H9 (cell line): Measurements from ENCODE around the gene PHF24. TPM values are rescaled to one million over a fixed set of nuclear protein-coding genes. Genes with fewer than 3 reads are reported as not detected.

ENCODE experiments used
- DNase-seq: peaks from one replicate; pipeline ENCODE4 v3.0.0-alpha.2; 2017
- H2AFZ ChIP-seq: one replicate; pipeline ENCODE4 v1.6.1; 2013; ENCODE audit warnings: mild to moderate bottlenecking, low read length, control low read depth, moderate library complexity
- H2AK5ac ChIP-seq: 2 replicates; pipeline ENCODE4 v1.6.1; 2013; ENCODE audit warnings: low read length, control low read depth, mixed read lengths; ENCODE audit not compliant: insufficient read length
- H2BK120ac ChIP-seq: one replicate; pipeline ENCODE4 v1.6.1; 2013; ENCODE audit warnings: low read depth, mild to moderate bottlenecking, low read length, control low read depth, inconsistent platforms; ENCODE audit not compliant: poor library complexity, severe bottlenecking
- H2BK12ac ChIP-seq: 2 replicates; pipeline ENCODE4 v1.6.1; 2013; ENCODE audit warnings: low read length, control low read depth, mixed read lengths, low read depth; ENCODE audit not compliant: insufficient read length
- H2BK15ac ChIP-seq: 2 replicates; pipeline ENCODE4 v1.6.1; 2013; ENCODE audit warnings: low read depth, low read length, control low read depth
- H2BK20ac ChIP-seq: one replicate; pipeline ENCODE4 v1.6.1; 2013; ENCODE audit warnings: low read depth, mild to moderate bottlenecking, low read length, control low read depth, inconsistent platforms; ENCODE audit not compliant: poor library complexity, severe bottlenecking
- H2BK5ac ChIP-seq: 2 replicates; pipeline ENCODE4 v1.6.1; 2013; ENCODE audit warnings: low read length, control low read depth, mixed read lengths; ENCODE audit not compliant: insufficient read length
- H3K14ac ChIP-seq: 2 replicates; pipeline ENCODE4 v1.6.1; 2013; ENCODE audit warnings: low read length, control low read depth; ENCODE audit not compliant: insufficient read depth
- H3K18ac ChIP-seq: 2 replicates; pipeline ENCODE4 v1.6.1; 2013; ENCODE audit warnings: low read depth, mild to moderate bottlenecking, mixed read lengths, low read length, control low read depth; ENCODE audit not compliant: insufficient read length
- H3K23ac ChIP-seq: 2 replicates; pipeline ENCODE4 v1.6.1; 2013; ENCODE audit warnings: low read length, control low read depth, mixed read lengths, low read depth; ENCODE audit not compliant: insufficient read length
- H3K23me2 ChIP-seq: 2 replicates; pipeline ENCODE4 v1.6.1; 2013; ENCODE audit warnings: low read depth, mild to moderate bottlenecking, mixed read lengths, low read length, control low read depth; ENCODE audit not compliant: insufficient read length, poor library complexity, severe bottlenecking
- H3K27ac ChIP-seq: 2 replicates; pipeline ENCODE4 v1.5.1; 2013; ENCODE audit warnings: low read length, control low read depth, mixed read lengths, low read depth; ENCODE audit not compliant: insufficient read length
- H3K27me3 ChIP-seq: 2 replicates; pipeline ENCODE4 v1.6.1; 2013; ENCODE audit warnings: low read length, control low read depth, inconsistent platforms; ENCODE audit not compliant: insufficient read depth
- H3K4ac ChIP-seq: 2 replicates; pipeline ENCODE4 v1.6.1; 2013; ENCODE audit warnings: low read depth, mild to moderate bottlenecking, control low read depth, inconsistent platforms, low read length, moderate library complexity
- H3K4me1 ChIP-seq: 2 replicates; pipeline ENCODE4 v1.6.1; 2013; ENCODE audit warnings: low read length, control low read depth, inconsistent platforms; ENCODE audit not compliant: insufficient read depth
- H3K4me2 ChIP-seq: 2 replicates; pipeline ENCODE4 v1.6.1; 2013; ENCODE audit warnings: low read length, control low read depth, mixed read lengths; ENCODE audit not compliant: insufficient read length, insufficient read depth
- H3K56ac ChIP-seq: 2 replicates; pipeline ENCODE4 v1.6.1; 2013; ENCODE audit warnings: low read depth, mild to moderate bottlenecking, mixed read lengths, low read length, control low read depth; ENCODE audit not compliant: insufficient read length
- H3K79me1 ChIP-seq: 2 replicates; pipeline ENCODE4 v1.6.1; 2013; ENCODE audit warnings: low read depth, mild to moderate bottlenecking, moderate library complexity, low read length, control low read depth, inconsistent platforms; ENCODE audit not compliant: insufficient read depth, poor library complexity, severe bottlenecking
- H3K79me2 ChIP-seq: 2 replicates; pipeline ENCODE4 v1.6.1; 2013; ENCODE audit warnings: low read length, control low read depth, inconsistent platforms; ENCODE audit not compliant: insufficient read depth
- H3K9ac ChIP-seq: 2 replicates; pipeline ENCODE4 v1.6.1; 2013; ENCODE audit warnings: low read length, control low read depth, mixed read lengths; ENCODE audit not compliant: insufficient read length; ENCODE audit errors: extremely low read depth
- H3K9me3 ChIP-seq: one replicate; pipeline ENCODE4 v1.6.1; 2013; ENCODE audit warnings: low read depth, low read length, inconsistent platforms; ENCODE audit not compliant: control insufficient read depth
- H3T11ph ChIP-seq: one replicate; pipeline ENCODE4 v1.6.1; 2013; ENCODE audit warnings: mild to moderate bottlenecking, low read length, control low read depth, inconsistent platforms
- H4K20me1 ChIP-seq: one replicate; pipeline ENCODE4 v1.6.1; 2013; ENCODE audit not compliant: control insufficient read depth, insufficient read length, insufficient read depth
- H4K5ac ChIP-seq: 2 replicates; pipeline ENCODE4 v1.6.1; 2013; ENCODE audit warnings: low read depth, mild to moderate bottlenecking, mixed read lengths, low read length, control low read depth; ENCODE audit not compliant: insufficient read length
- H4K8ac ChIP-seq: replicated peaks from 2 replicates; pipeline ENCODE4 v1.6.1; 2013; ENCODE audit warnings: low read length, control low read depth, mixed read lengths, low read depth; ENCODE audit not compliant: insufficient read length
- H4K91ac ChIP-seq: 2 replicates; pipeline ENCODE4 v1.6.1; 2013; ENCODE audit warnings: low read depth, mild to moderate bottlenecking, moderate library complexity, mixed read lengths, low read length, control low read depth; ENCODE audit not compliant: insufficient read length
- H3K27ac Mint-ChIP-seq, 3 experiments: 2 replicates in 2 of 3; 3 replicates in 1 of 3; pipeline ENCODE4 v1.8.0; 2020 to 2021; ENCODE audit warnings: mixed read lengths in 3 of 3, mild to moderate bottlenecking in 1 of 3, moderate library complexity in 1 of 3
- H3K27me3 Mint-ChIP-seq: 2 replicates; pipeline ENCODE4 v1.8.0; 2021; ENCODE audit warnings: low read depth, mild to moderate bottlenecking, moderate library complexity, mixed read lengths
- H3K36me3 Mint-ChIP-seq, 3 experiments: 2 replicates in 2 of 3; 3 replicates in 1 of 3; pipeline ENCODE4 v1.8.0; 2020 to 2021; ENCODE audit warnings: low read depth in 3 of 3, mixed read lengths in 3 of 3; ENCODE audit not compliant: insufficient read depth in 1 of 3
- H3K4me1 Mint-ChIP-seq, 2 experiments: 2 replicates each; pipeline ENCODE4 v1.8.0; 2020; ENCODE audit warnings: mixed read lengths in 2 of 2
- H3K4me3 Mint-ChIP-seq, 2 experiments: 2 replicates in 1 of 2; 3 replicates in 1 of 2; pipeline ENCODE4 v1.8.0; 2020 to 2021; ENCODE audit warnings: mild to moderate bottlenecking in 2 of 2, mixed read lengths in 2 of 2, moderate library complexity in 1 of 2
- H3K9me3 Mint-ChIP-seq, 2 experiments: 2 replicates in 1 of 2; 3 replicates in 1 of 2; pipeline ENCODE4 v1.8.0; 2020; ENCODE audit warnings: mild to moderate bottlenecking in 2 of 2, mixed read lengths in 2 of 2, moderate library complexity in 1 of 2
- WGBS: extraction: QIAGEN DNeasy Blood & Tissue Kit; methylation state at CpG from one replicate; pipeline ENCODE4 v1.1.7; 2013; ENCODE audit warnings: missing lambda C conversion rate, low lambda C conversion rate, mixed read lengths; ENCODE audit not compliant: insufficient read length; ENCODE audit errors: extremely low coverage; 5-methylcytosine and 5-hydroxymethylcytosine counted together
- total RNA-seq: library from RNA; stranded (reverse); gene quantifications from 2 replicates; pipeline ENCODE4 v1.2.1, GENCODE V29; 2021
- TF ChIP-seq, protein P1 (sequence below): fragments of 200-600 bp; sonication (generic); conservative IDR thresholded peaks from 3 replicates; pipeline ENCODE4 v1.8.0; 2021; ENCODE audit warnings: antibody characterized with exemption, mild to moderate bottlenecking

PHF24 gene
- total RNA-seq, 1 experiment from 2014 or later, result 0.24 TPM

GRCh38 chr9:34989003-34989945 is 31.2 kb downstream of the PHF24 start, which contains the start of gene DNAJB5:
DNAJB5 (plus strand) TSS chr9:34989745; CDS start chr9:34990631, 886 bp downstream.
- no peak within 1 kb of the TSS for H3K27ac ChIP-seq
- H4K20me1 ChIP-seq, result no peaks in the 10 kb centered on the region
- peak; percentile 100 for DNase-seq
- peak within 1 kb of the TSS; percentile 98 to 99 (median 98) for H3K27ac Mint-ChIP-seq
- peaks cover 10% of the 10 kb centered on the region; the same call in 1 of the 2 replicates for H3K4me1 ChIP-seq
- no peaks in the 10 kb centered on the region for H3K27me3 ChIP-seq
- H3K4me1 Mint-ChIP-seq, result peaks cover 47 to 71% of the 10 kb centered on the region in 2 experiments
- H2AK5ac ChIP-seq, result no peak within 1 kb of the TSS
- H3K27me3 Mint-ChIP-seq, result peaks cover 2% of the 10 kb centered on the region
- H3K36me3 Mint-ChIP-seq, result peaks cover 12 to 17% (median 15%) of the 10 kb centered on the region in 3 experiments
- no peaks in the 10 kb centered on the region for H3K79me1 ChIP-seq
- no peak within 1 kb of the TSS for H2BK20ac ChIP-seq
- H3K9me3 ChIP-seq, result no peaks in the 10 kb centered on the region
- no peak within 1 kb of the TSS for H3K23ac ChIP-seq
- no peak within 1 kb of the TSS for H3T11ph ChIP-seq
- H4K8ac ChIP-seq, result no peak within 1 kb of the TSS
- TF ChIP-seq, protein P1, sequence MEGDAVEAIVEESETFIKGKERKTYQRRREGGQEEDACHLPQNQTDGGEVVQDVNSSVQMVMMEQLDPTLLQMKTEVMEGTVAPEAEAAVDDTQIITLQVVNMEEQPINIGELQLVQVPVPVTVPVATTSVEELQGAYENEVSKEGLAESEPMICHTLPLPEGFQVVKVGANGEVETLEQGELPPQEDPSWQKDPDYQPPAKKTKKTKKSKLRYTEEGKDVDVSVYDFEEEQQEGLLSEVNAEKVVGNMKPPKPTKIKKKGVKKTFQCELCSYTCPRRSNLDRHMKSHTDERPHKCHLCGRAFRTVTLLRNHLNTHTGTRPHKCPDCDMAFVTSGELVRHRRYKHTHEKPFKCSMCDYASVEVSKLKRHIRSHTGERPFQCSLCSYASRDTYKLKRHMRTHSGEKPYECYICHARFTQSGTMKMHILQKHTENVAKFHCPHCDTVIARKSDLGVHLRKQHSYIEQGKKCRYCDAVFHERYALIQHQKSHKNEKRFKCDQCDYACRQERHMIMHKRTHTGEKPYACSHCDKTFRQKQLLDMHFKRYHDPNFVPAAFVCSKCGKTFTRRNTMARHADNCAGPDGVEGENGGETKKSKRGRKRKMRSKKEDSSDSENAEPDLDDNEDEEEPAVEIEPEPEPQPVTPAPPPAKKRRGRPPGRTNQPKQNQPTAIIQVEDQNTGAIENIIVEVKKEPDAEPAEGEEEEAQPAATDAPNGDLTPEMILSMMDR, result no peak
- no peak within 1 kb of the TSS for H4K91ac ChIP-seq
- H3K14ac ChIP-seq, result peak within 1 kb of the TSS; percentile 80
- no peak within 1 kb of the TSS for H3K56ac ChIP-seq
- peak within 1 kb of the TSS; percentile 81 to 92 for H3K4me3 Mint-ChIP-seq
- H2BK120ac ChIP-seq, result no peak within 1 kb of the TSS
- H2BK5ac ChIP-seq, result no peak within 1 kb of the TSS
- H3K4me2 ChIP-seq, result peak within 1 kb of the TSS; percentile 54
- H3K9ac ChIP-seq, result peak within 1 kb of the TSS; percentile 47
- H2AFZ ChIP-seq, result no peak within 1 kb of the TSS
- no peak within 1 kb of the TSS for H4K5ac ChIP-seq
- no CpG with 5 or more reads among the region's 65 CpGs for WGBS
- H3K23me2 ChIP-seq, result peaks cover 16% of the 10 kb centered on the region
- no peak within 1 kb of the TSS for H2BK12ac ChIP-seq
- peak within 1 kb of the TSS; percentile 64 for H3K18ac ChIP-seq
- no peaks in the 10 kb centered on the region; a peak in 2 of 5 replicates for H3K9me3 Mint-ChIP-seq
- H2BK15ac ChIP-seq, result no peak within 1 kb of the TSS
- no peaks in the 10 kb centered on the region for H3K79me2 ChIP-seq
- no peak within 1 kb of the TSS for H3K4ac ChIP-seq
